GM13976 (cell line): ENCODE results near the gene SLA2.
"Not testable (repeated sequence)": the region's sequence is repeated elsewhere in the genome, so short reads cannot be mapped to it uniquely, and the experiment has no call there.

ENCODE experiments used
- DNase-seq: peaks from one replicate; pipeline ENCODE4 v3.0.0; 2012; ENCODE audit warnings: low spot score
- CTCF ChIP-seq: IDR thresholded peaks from 2 replicates; pipeline ENCODE4 v1.5.1; 2012; ENCODE audit warnings: borderline replicate concordance, mild to moderate bottlenecking; ENCODE audit not compliant: insufficient read depth; ENCODE audit errors: extremely low read depth, missing control alignments, control extremely low read depth
- in situ Hi-C: fragments of 300-500 bp; cut with MboI; formaldehyde crosslinking; loops from one replicate; pipeline ENCODE4 v1.12.0; 2022; ENCODE audit warnings: low sequenced_read_pairs, mixed read lengths, inconsistent platforms; ENCODE audit not compliant: unreplicated experiment

SLA2 gene

GRCh38 chr20:36572701-36573102, 73.3 kb downstream of the SLA2 start:
- in situ Hi-C loops = no loop called here
- no peak for TF ChIP-seq CTCF
- peak; percentile 48 for DNase-seq

- no peak for TF ChIP-seq CTCF
- DNase-seq = peak; percentile 13
- in situ Hi-C loops = no loop called here
Measured at GRCh38 chr20:36571564-36572504, 74.2 kb downstream of the SLA2 start.

- in situ Hi-C loops = no loop called here
- no peak for TF ChIP-seq CTCF
- no peak for DNase-seq
Measured at GRCh38 chr20:36569847-36570429, 76.1 kb downstream of the SLA2 start.

- TF ChIP-seq CTCF = no peak
- in situ Hi-C loops = no loop called here
- no peak for DNase-seq
Measured at GRCh38 chr20:36565520-36565919, 80.5 kb downstream of the SLA2 start.

- in situ Hi-C loops, DNase-seq: not testable (repeated sequence)
Measured at GRCh38 chr20:36564726-36565121, 81.3 kb downstream of the SLA2 start.

GRCh38 chr20:36564078-36564725, 81.8 kb downstream of the SLA2 start:
- DNase-seq, in situ Hi-C loops: not testable (repeated sequence)

GRCh38 chr20:36563374-36563773, 82.6 kb downstream of the SLA2 start:
- DNase-seq = no peak
- no peak for TF ChIP-seq CTCF
- in situ Hi-C loops = no loop called here
